Measurements from ENCODE around the gene AMH.

AMH gene

DNA sequence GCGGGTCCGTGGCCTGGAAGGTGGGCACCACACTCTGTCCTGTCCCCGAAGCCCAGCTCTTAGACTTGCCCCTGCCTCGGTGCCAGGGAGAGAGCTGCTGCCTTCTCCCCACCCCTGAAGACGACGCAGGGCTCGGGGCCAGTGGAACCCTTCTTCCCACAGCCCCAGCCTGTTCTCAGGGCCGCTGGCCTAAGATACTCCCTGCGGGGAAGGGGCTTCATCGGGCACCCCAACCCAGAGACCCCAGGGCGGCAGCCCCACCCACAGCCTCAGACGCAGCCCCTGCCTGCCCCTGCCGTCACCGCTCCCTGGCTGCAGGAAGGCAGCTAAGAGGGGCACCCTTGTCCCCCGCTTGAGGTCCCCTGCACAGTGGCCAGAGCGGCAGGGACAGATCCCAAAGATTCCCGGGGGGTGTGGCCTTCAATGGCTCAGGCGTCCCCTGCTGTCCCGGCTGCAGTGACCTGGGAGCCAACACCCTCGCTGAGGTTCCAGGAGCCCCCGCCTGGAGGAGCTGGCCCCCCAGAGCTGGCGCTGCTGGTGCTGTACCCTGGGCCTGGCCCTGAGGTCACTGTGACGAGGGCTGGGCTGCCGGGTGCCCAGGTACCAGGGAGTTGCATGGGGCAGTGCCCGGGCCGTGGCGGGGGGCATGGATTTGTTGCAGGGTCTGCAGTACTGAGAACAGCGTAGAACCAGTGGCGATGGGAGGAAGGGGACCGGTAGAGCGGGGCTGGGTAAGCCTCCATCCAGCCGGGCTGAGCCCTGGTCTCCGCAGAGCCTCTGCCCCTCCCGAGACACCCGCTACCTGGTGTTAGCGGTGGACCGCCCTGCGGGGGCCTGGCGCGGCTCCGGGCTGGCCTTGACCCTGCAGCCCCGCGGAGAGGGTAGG, 1.0 kb downstream of the AMH start:
- TF ChIP-seq, protein P1, sequence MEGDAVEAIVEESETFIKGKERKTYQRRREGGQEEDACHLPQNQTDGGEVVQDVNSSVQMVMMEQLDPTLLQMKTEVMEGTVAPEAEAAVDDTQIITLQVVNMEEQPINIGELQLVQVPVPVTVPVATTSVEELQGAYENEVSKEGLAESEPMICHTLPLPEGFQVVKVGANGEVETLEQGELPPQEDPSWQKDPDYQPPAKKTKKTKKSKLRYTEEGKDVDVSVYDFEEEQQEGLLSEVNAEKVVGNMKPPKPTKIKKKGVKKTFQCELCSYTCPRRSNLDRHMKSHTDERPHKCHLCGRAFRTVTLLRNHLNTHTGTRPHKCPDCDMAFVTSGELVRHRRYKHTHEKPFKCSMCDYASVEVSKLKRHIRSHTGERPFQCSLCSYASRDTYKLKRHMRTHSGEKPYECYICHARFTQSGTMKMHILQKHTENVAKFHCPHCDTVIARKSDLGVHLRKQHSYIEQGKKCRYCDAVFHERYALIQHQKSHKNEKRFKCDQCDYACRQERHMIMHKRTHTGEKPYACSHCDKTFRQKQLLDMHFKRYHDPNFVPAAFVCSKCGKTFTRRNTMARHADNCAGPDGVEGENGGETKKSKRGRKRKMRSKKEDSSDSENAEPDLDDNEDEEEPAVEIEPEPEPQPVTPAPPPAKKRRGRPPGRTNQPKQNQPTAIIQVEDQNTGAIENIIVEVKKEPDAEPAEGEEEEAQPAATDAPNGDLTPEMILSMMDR (IDR thresholded peaks at IDR 0.05; ENCODE audit: low read depth, low read length, missing control alignments): no peak
- DNase-seq (ENCODE audit: extremely low read depth, low read depth): no peak
- no peak overlapping the region for H3K4me3 ChIP-seq (replicated peaks; ENCODE audit: low read depth, low read length)

DNA sequence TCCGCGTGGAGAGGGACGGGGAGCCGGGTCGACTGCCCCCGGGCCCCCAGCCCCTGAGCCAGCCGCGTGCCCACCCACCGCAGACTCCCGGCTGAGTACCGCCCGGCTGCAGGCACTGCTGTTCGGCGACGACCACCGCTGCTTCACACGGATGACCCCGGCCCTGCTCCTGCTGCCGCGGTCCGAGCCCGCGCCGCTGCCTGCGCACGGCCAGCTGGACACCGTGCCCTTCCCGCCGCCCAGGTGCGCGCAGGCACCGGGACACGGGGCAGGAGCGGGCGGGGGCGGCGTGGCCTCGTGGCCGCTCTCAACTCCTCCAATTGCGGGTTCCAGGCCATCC, 1.6 kb downstream of the AMH start:
- TF ChIP-seq, protein P1 (IDR thresholded peaks at IDR 0.05; ENCODE audit: low read depth, low read length, missing control alignments): no peak
- H3K4me3 ChIP-seq (replicated peaks; ENCODE audit: low read depth, low read length): no peak overlapping the region
- no peak for DNase-seq (ENCODE audit: extremely low read depth, low read depth)

DNA sequence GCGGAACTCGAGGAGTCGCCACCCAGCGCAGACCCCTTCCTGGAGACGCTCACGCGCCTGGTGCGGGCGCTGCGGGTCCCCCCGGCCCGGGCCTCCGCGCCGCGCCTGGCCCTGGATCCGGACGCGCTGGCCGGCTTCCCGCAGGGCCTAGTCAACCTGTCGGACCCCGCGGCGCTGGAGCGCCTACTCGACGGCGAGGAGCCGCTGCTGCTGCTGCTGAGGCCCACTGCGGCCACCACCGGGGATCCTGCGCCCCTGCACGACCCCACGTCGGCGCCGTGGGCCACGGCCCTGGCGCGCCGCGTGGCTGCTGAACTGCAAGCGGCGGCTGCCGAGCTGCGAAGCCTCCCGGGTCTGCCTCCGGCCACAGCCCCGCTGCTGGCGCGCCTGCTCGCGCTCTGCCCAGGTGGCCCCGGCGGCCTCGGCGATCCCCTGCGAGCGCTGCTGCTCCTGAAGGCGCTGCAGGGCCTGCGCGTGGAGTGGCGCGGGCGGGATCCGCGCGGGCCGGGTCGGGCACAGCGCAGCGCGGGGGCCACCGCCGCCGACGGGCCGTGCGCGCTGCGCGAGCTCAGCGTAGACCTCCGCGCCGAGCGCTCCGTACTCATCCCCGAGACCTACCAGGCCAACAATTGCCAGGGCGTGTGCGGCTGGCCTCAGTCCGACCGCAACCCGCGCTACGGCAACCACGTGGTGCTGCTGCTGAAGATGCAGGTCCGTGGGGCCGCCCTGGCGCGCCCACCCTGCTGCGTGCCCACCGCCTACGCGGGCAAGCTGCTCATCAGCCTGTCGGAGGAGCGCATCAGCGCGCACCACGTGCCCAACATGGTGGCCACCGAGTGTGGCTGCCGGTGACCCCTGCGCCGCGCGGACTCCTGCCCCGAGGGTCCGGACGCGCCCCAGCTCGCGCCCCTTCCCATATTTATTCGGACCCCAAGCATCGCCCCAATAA, 2.3 kb downstream of the AMH start:
- DNase-seq (ENCODE audit: extremely low read depth, low read depth): no peak
- no peak overlapping the region for H3K4me3 ChIP-seq (replicated peaks; ENCODE audit: low read depth, low read length)

DNA sequence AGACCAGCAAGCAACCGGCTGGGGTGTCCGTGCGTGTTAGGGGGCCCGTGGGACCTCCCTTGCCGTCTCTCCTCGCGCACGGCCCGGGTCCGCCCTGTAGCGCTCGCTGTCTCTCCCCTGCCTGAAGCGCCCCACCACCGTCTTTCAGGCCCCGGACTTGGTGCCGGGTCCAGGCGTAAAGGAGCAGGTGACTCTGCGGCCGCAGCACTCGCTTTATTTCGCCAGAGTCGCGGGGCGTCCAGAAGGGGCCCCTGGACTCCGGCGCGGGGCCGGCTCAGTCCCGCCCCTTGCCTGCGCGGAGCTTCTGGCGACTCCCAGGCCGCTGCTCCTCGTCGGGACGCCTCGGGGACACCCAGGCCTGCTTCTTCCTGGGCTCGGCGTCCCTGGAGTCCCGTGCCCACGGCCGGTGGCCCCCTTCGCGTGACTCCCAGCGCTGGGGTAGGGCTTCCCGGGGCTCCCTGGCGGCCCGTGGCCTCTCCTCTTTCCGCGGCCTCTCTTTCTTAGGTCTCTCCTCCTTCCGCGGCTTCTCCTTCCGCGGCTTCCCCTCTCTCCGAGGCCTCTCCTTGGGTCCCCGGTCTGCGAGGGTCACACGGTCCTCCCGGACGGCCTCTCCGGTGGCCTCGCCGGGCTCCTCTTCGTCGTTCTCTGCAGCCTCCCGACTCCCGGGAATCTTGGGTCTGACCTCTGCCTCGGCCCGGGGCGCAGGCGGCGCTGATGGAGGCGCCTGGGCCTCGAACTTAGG, 3.1 kb downstream of the AMH start:
- TF ChIP-seq, protein P1 (IDR thresholded peaks at IDR 0.05; ENCODE audit: low read depth, low read length, missing control alignments): no peak
- no peak for DNase-seq (ENCODE audit: extremely low read depth, low read depth)
- no peak overlapping the region for H3K4me3 ChIP-seq (replicated peaks; ENCODE audit: low read depth, low read length)

More for the DNA sequence above, 2.3 kb downstream of the AMH start:
- TF ChIP-seq, protein P1 (IDR thresholded peaks at IDR 0.05; ENCODE audit: low read depth, low read length, missing control alignments): no peak

DNA sequence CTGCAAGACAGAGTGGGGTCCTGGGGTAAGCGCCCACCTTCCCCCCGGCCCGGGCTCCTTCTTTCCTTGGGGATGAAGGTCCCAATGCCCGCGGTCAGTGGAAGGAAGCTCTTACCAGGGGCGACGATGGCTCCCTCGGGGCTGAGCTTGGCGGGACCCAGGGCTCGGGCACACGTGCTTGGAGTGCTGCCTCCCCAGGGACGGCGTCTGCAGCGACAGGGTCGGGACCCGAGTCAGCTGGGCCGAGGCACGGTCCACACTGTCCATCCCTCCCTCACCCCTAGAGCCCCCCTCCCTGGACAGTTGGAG, 3.6 kb downstream of the AMH start:
- TF ChIP-seq, protein P1 (IDR thresholded peaks at IDR 0.05; ENCODE audit: low read depth, low read length, missing control alignments): no peak
- DNase-seq (ENCODE audit: extremely low read depth, low read depth): no peak
- H3K4me3 ChIP-seq (replicated peaks; ENCODE audit: low read depth, low read length): no peak overlapping the region
